ENCODE data around the gene STK32A.

GRCh38 chr5:147267082-147267832 lies 32.4 kb downstream of the STK32A start:
- no peak for TF ChIP-seq POLR2AphosphoS5 (IDR thresholded peaks at IDR 0.05)
- no peak for TF ChIP-seq CTCF (IDR thresholded peaks at IDR 0.05)
- TF ChIP-seq POLR2A (IDR thresholded peaks at IDR 0.05) = no peak
